CD14-positive monocyte (primary cell): ENCODE data around the gene TRPM5. TPM values are rescaled to one million over a fixed set of nuclear protein-coding genes. Genes with fewer than 3 reads are reported as not detected.

Source experiments
- DNase-seq, 3 donors: peaks; one replicate each; pipeline ENCODE4 v3.0.0-alpha.2; 2011 to 2022
- H2AFZ ChIP-seq: 2 replicates; pipeline ENCODE4 v1.6.0; 2012; ENCODE audit warnings: mild to moderate bottlenecking, low read depth, low read length, inconsistent platforms; ENCODE audit not compliant: insufficient read depth, poor library complexity, severe bottlenecking
- H3K27ac ChIP-seq, 2 donors: 1 replicate in 1 of 2; 2 replicates in 1 of 2; pipeline ENCODE4 v1.5.1; 2012 to 2013; ENCODE audit warnings: low read length in 2 of 2, control low read depth in 1 of 2, inconsistent platforms in 1 of 2, low read depth in 1 of 2, mild to moderate bottlenecking in 1 of 2
- H3K27me3 ChIP-seq, 2 donors: one replicate each; pipeline versions ENCODE4 v1.6.0 to v1.6.1; 2011 to 2013; ENCODE audit warnings: low read length in 2 of 2; ENCODE audit not compliant: control insufficient read depth in 2 of 2, insufficient read depth in 2 of 2
- H3K36me3 ChIP-seq, 2 donors: replicated peaks in 1 of 2; 1 replicate in 1 of 2; 2 replicates in 1 of 2; pipeline versions ENCODE4 v1.5.1 to v1.6.1; 2012 to 2013; ENCODE audit warnings: low read length in 2 of 2, control low read depth in 1 of 2, inconsistent platforms in 1 of 2, mild to moderate bottlenecking in 1 of 2; ENCODE audit not compliant: insufficient read depth in 2 of 2, control insufficient read depth in 1 of 2
- H3K4me1 ChIP-seq, 2 donors: 1 replicate in 1 of 2; 2 replicates in 1 of 2; pipeline versions ENCODE4 v1.5.1 to v1.6.1; 2012 to 2013; ENCODE audit warnings: low read length in 2 of 2, control low read depth in 1 of 2, inconsistent platforms in 1 of 2, mild to moderate bottlenecking in 1 of 2, moderate library complexity in 1 of 2; ENCODE audit not compliant: insufficient read depth in 2 of 2, control insufficient read depth in 1 of 2
- H3K4me2 ChIP-seq: replicated peaks from 2 replicates; pipeline ENCODE3; 2012; ENCODE audit warnings: low read length, moderate library complexity, mild to moderate bottlenecking; ENCODE audit not compliant: poor library complexity, severe bottlenecking; ENCODE audit errors: extremely low read depth
- H3K4me3 ChIP-seq, 3 experiments: fragments of 200-600 bp in 1 of 3; sonication (generic) in 1 of 3; replicated peaks in 1 of 3; 1 replicate in 2 of 3; 2 replicates in 1 of 3; pipeline ENCODE4 v1.5.1; 2011 to 2013; ENCODE audit warnings: low read length in 3 of 3, mild to moderate bottlenecking in 3 of 3, control low read depth in 2 of 3, low read depth in 2 of 3, inconsistent platforms in 1 of 3, moderate library complexity in 1 of 3
- H3K79me2 ChIP-seq: 2 replicates; pipeline ENCODE4 v1.6.0; 2012; ENCODE audit warnings: mild to moderate bottlenecking, control low read depth, inconsistent platforms, low read length, moderate library complexity; ENCODE audit not compliant: insufficient read depth
- H3K9ac ChIP-seq: 2 replicates; pipeline ENCODE4 v1.6.0; 2017; ENCODE audit warnings: low read length, mild to moderate bottlenecking; ENCODE audit not compliant: insufficient read depth, poor library complexity, severe bottlenecking
- H3K9me3 ChIP-seq, 2 donors: replicated peaks in 1 of 2; 1 replicate in 1 of 2; 2 replicates in 1 of 2; pipeline versions ENCODE4 v1.5.1 to v1.6.1; 2012 to 2013; ENCODE audit warnings: low read length in 2 of 2, control low read depth in 1 of 2; ENCODE audit not compliant: control insufficient read depth in 1 of 2, insufficient read depth in 1 of 2
- H4K20me1 ChIP-seq: 2 replicates; pipeline ENCODE4 v1.6.0; 2012; ENCODE audit warnings: mild to moderate bottlenecking, low read length, control low read depth, moderate library complexity; ENCODE audit not compliant: insufficient read depth
- H3K27ac Mint-ChIP-seq, 7 donors: one replicate each; pipeline ENCODE4 v1.8.0; 2020; ENCODE audit warnings: mild to moderate bottlenecking in 7 of 7, mixed read lengths in 7 of 7, moderate library complexity in 6 of 7, inconsistent platforms in 2 of 7
- H3K27me3 Mint-ChIP-seq, 3 donors: one replicate each; pipeline ENCODE4 v1.8.0; 2021 to 2022; ENCODE audit warnings: low read depth in 3 of 3, mild to moderate bottlenecking in 3 of 3, mixed read lengths in 3 of 3, moderate library complexity in 3 of 3, inconsistent platforms in 1 of 3
- H3K36me3 Mint-ChIP-seq, 2 donors: one replicate each; pipeline ENCODE4 v1.8.0; 2020; ENCODE audit warnings: mixed read lengths in 2 of 2, inconsistent platforms in 1 of 2, mild to moderate bottlenecking in 1 of 2
- H3K4me1 Mint-ChIP-seq: one replicate; pipeline ENCODE4 v1.8.0; 2020; ENCODE audit warnings: mild to moderate bottlenecking, mixed read lengths
- H3K4me3 Mint-ChIP-seq, 2 donors: one replicate each; pipeline ENCODE4 v1.8.0; 2020; ENCODE audit warnings: mild to moderate bottlenecking in 2 of 2, mixed read lengths in 2 of 2, moderate library complexity in 1 of 2
- H3K9me3 Mint-ChIP-seq, 7 donors: one replicate each; pipeline ENCODE4 v1.8.0; 2020 to 2022; ENCODE audit warnings: mixed read lengths in 7 of 7, mild to moderate bottlenecking in 6 of 7, moderate library complexity in 6 of 7, inconsistent platforms in 2 of 7
- CTCF ChIP-seq: fragments of 200-600 bp; IDR thresholded peaks from one replicate; pipeline ENCODE4 v1.8.0; 2022; ENCODE audit warnings: antibody characterized with exemption, mild to moderate bottlenecking
- WGBS: methylation state at CpG from one replicate; pipeline ENCODE4 v1.1.5; 2013; ENCODE audit warnings: missing lambda C conversion rate; ENCODE audit not compliant: insufficient coverage; 5-methylcytosine and 5-hydroxymethylcytosine counted together
- intact Hi-C, 2 donors: fragments of 100-400 bp; cut with micrococcal nuclease; formaldehyde crosslinking; loops; one replicate each; pipeline versions ENCODE4 v1.15.0 to v1.15.1; 2023
- polyA plus RNA-seq, 3 donors: library from polyadenylated mRNA; depleted of rRNA in 1 of 3; unstranded in 2 of 3; stranded (reverse) in 1 of 3; fragments of 300-500 nt in 2 of 3; fragments of >200 nt in 1 of 3; fragmentation: Illumina TruSeq in 2 of 3; gene quantifications; 1 replicate in 2 of 3; 2 replicates in 1 of 3; pipeline ENCODE4 v1.2.3, GENCODE V29; 2012 to 2021

TRPM5 gene
- polyA plus RNA-seq, 3 donors = 0.03 TPM; not detected in 2

- Mint-ChIP-seq H3K27ac (no peak overlapping the region), H3K4me1 (no peaks in the 10 kb centered on the region), H3K36me3 (no peaks in the 10 kb centered on the region), H3K4me3 (no peak overlapping the region), H3K27me3 (peaks cover 6 to 8% (median 7%) of the 10 kb centered on the region in 3 donors), H3K9me3 (no peaks in the 10 kb centered on the region)
- intact Hi-C loops = no loop called here
- Histone ChIP-seq H3K4me3 (no peak overlapping the region), H3K9me3 (no peaks in the 10 kb centered on the region), H3K36me3 (no peaks in the 10 kb centered on the region), H3K4me2 (no peak overlapping the region), H3K79me2 (no peaks in the 10 kb centered on the region), H2AFZ (no peak overlapping the region), H4K20me1 (no peaks in the 10 kb centered on the region), H3K4me1 (no peaks in the 10 kb centered on the region), H3K9ac (no peak overlapping the region), H3K27me3 (no peaks in the 10 kb centered on the region), H3K27ac (no peak overlapping the region)
- no peak for TF ChIP-seq CTCF
- WGBS = 75% methylated on average over 11 of the region's 15 CpGs
- no peak for DNase-seq
These were observed 12.1 kb downstream of the TRPM5 start for GRCh38 chr11:2432171-2432621.

GRCh38 chr11:2431395-2431794, 12.9 kb downstream of the TRPM5 start:
- intact Hi-C loops = no loop called here
- Mint-ChIP-seq H3K4me1 (no peaks in the 10 kb centered on the region), H3K36me3 (no peaks in the 10 kb centered on the region), H3K9me3 (no peaks in the 10 kb centered on the region), H3K27ac (no peak overlapping the region), H3K4me3 (no peak overlapping the region), H3K27me3 (peaks cover 0 to 8% (median 4%) of the 10 kb centered on the region in 3 donors)
- Histone ChIP-seq H3K9ac (no peak overlapping the region), H3K27me3 (no peaks in the 10 kb centered on the region), H3K36me3 (no peaks in the 10 kb centered on the region), H3K4me2 (no peak overlapping the region), H3K27ac (no peak overlapping the region), H3K79me2 (no peaks in the 10 kb centered on the region), H3K4me3 (no peak overlapping the region), H3K4me1 (no peaks in the 10 kb centered on the region), H2AFZ (no peak overlapping the region), H4K20me1 (no peaks in the 10 kb centered on the region), H3K9me3 (no peaks in the 10 kb centered on the region)
- DNase-seq = no peak
- TF ChIP-seq CTCF = no peak
- WGBS = no CpG with 5 or more reads among the region's 1 CpG
